ENCODE data around the gene ZBTB32.

DNA sequence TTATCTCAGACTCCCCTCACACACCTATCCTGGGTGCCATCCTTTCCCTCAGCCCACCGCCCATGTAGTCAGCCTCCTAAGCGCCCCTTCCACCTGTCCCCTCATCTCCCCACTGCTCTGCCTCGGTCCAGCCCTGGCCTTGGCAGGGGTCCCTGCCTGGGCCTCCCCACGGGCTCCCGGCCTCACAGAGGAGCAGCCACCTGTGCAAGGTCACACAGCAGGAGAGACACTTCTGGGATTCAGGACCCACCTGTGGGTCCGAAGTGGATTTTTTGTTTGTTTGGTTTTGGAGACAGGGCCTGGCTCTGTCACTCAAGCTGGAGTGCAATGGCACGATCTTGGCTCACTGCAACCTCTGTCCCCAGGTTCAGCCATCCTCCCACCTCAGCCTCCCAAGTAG is 38.8 kb upstream of the ZBTB32 start:
- TF ChIP-seq, protein P1, sequence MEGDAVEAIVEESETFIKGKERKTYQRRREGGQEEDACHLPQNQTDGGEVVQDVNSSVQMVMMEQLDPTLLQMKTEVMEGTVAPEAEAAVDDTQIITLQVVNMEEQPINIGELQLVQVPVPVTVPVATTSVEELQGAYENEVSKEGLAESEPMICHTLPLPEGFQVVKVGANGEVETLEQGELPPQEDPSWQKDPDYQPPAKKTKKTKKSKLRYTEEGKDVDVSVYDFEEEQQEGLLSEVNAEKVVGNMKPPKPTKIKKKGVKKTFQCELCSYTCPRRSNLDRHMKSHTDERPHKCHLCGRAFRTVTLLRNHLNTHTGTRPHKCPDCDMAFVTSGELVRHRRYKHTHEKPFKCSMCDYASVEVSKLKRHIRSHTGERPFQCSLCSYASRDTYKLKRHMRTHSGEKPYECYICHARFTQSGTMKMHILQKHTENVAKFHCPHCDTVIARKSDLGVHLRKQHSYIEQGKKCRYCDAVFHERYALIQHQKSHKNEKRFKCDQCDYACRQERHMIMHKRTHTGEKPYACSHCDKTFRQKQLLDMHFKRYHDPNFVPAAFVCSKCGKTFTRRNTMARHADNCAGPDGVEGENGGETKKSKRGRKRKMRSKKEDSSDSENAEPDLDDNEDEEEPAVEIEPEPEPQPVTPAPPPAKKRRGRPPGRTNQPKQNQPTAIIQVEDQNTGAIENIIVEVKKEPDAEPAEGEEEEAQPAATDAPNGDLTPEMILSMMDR (IDR thresholded peaks at IDR 0.05): no peak
- TF ChIP-seq POLR2AphosphoS5 (IDR thresholded peaks at IDR 0.05; ENCODE audit: low read depth, low read length) (no peak), TCF7L2 (IDR thresholded peaks at IDR 0.05; ENCODE audit: low read depth, low read length) (no peak), SIN3A (IDR thresholded peaks at IDR 0.05; ENCODE audit: borderline replicate concordance, insufficient read depth, low read depth, low read length) (no peak)
- TF ChIP-seq, protein P2, sequence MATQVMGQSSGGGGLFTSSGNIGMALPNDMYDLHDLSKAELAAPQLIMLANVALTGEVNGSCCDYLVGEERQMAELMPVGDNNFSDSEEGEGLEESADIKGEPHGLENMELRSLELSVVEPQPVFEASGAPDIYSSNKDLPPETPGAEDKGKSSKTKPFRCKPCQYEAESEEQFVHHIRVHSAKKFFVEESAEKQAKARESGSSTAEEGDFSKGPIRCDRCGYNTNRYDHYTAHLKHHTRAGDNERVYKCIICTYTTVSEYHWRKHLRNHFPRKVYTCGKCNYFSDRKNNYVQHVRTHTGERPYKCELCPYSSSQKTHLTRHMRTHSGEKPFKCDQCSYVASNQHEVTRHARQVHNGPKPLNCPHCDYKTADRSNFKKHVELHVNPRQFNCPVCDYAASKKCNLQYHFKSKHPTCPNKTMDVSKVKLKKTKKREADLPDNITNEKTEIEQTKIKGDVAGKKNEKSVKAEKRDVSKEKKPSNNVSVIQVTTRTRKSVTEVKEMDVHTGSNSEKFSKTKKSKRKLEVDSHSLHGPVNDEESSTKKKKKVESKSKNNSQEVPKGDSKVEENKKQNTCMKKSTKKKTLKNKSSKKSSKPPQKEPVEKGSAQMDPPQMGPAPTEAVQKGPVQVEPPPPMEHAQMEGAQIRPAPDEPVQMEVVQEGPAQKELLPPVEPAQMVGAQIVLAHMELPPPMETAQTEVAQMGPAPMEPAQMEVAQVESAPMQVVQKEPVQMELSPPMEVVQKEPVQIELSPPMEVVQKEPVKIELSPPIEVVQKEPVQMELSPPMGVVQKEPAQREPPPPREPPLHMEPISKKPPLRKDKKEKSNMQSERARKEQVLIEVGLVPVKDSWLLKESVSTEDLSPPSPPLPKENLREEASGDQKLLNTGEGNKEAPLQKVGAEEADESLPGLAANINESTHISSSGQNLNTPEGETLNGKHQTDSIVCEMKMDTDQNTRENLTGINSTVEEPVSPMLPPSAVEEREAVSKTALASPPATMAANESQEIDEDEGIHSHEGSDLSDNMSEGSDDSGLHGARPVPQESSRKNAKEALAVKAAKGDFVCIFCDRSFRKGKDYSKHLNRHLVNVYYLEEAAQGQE (IDR thresholded peaks at IDR 0.05; ENCODE audit: insufficient read depth in 1 of 2, low read depth in 2 of 2, low read length in 1 of 2): no peak
